Kidney epithelial cell (primary cell): ENCODE results near the gene MLXIPL. TPM values are rescaled to one million over a fixed set of nuclear protein-coding genes. Genes with fewer than 3 reads are reported as not detected.

ENCODE experiments used
- DNase-seq: peaks from one replicate; pipeline ENCODE4 v3.0.0-alpha.2; 2010; ENCODE audit warnings: low read depth
- H3K27me3 ChIP-seq: 2 replicates; pipeline ENCODE4 v1.6.0; 2011; ENCODE audit warnings: low read length; ENCODE audit not compliant: control insufficient read depth, insufficient read depth
- H3K36me3 ChIP-seq: 2 replicates; pipeline ENCODE4 v1.5.1; 2011; ENCODE audit warnings: low read length; ENCODE audit not compliant: control insufficient read depth, insufficient read depth
- H3K4me3 ChIP-seq: 2 replicates; pipeline ENCODE4 v1.5.1; 2011; ENCODE audit warnings: low read depth, mild to moderate bottlenecking, control low read depth, low read length
- CTCF ChIP-seq: IDR thresholded peaks from 2 replicates; pipeline ENCODE4 v1.5.1; 2011; ENCODE audit warnings: mild to moderate bottlenecking, moderate library complexity, low read length, control low read depth, inconsistent platforms; ENCODE audit not compliant: insufficient read depth, poor library complexity, severe bottlenecking
- total RNA-seq: library from RNA; depleted of rRNA; stranded (reverse); fragments of >200 nt; gene quantifications from 2 replicates; pipeline ENCODE4 v1.2.3, GENCODE V29; 2015

Gene MLXIPL
- total RNA-seq, 1 donor from 2014 or later: 0.04 TPM

- H3K4me3 ChIP-seq: no peak overlapping the region
- no peaks in the 10 kb centered on the region for H3K36me3 ChIP-seq
- no peak for DNase-seq
- TF ChIP-seq CTCF: no peak
- H3K27me3 ChIP-seq: peaks cover 3% of the 10 kb centered on the region
Measured at GRCh38 chr7:73635428-73636200, 11.3 kb upstream of the MLXIPL start.

GRCh38 chr7:73633844-73634243, 9.5 kb upstream of the MLXIPL start:
- TF ChIP-seq CTCF: no peak
- Histone ChIP-seq H3K27me3 (peaks cover 3% of the 10 kb centered on the region), H3K36me3 (no peaks in the 10 kb centered on the region), H3K4me3 (no peak overlapping the region)
- no peak for DNase-seq

GRCh38 chr7:73633323-73633722, 9.0 kb upstream of the MLXIPL start:
- no peak for TF ChIP-seq CTCF
- no peak overlapping the region for H3K4me3 ChIP-seq

GRCh38 chr7:73631558-73631957, 7.2 kb upstream of the MLXIPL start:
- H3K27me3 ChIP-seq: peaks cover 21% of the 10 kb centered on the region
- DNase-seq: no peak
- no peak overlapping the region for H3K4me3 ChIP-seq
- no peak for TF ChIP-seq CTCF
- H3K36me3 ChIP-seq: no peaks in the 10 kb centered on the region

More at GRCh38 chr7:73633323-73633722, 9.0 kb upstream of the MLXIPL start:
- DNase-seq: no peak
- Histone ChIP-seq H3K36me3 (no peaks in the 10 kb centered on the region), H3K27me3 (peaks cover 7% of the 10 kb centered on the region)

GRCh38 chr7:73628504-73628903, 4.2 kb upstream of the MLXIPL start:
- DNase-seq: no peak
- Histone ChIP-seq H3K36me3 (no peaks in the 10 kb centered on the region), H3K27me3 (peaks cover 39% of the 10 kb centered on the region), H3K4me3 (no peak overlapping the region)
- TF ChIP-seq CTCF: no peak

GRCh38 chr7:73626814-73627213, 2.5 kb upstream of the MLXIPL start:
- no peaks in the 10 kb centered on the region for H3K36me3 ChIP-seq
- TF ChIP-seq CTCF: no peak
- H3K27me3 ChIP-seq: peaks cover 47% of the 10 kb centered on the region
- H3K4me3 ChIP-seq: no peak overlapping the region
- no peak for DNase-seq
